SU-DHL-6 (cell line): Measurements from ENCODE around the gene SOBP.

Experiments
- EZH2phosphoT487 ChIP-seq: fragments of 200-600 bp; sonication (generic), shearing (Covaris generic); conservative IDR thresholded peaks from 2 replicates; pipeline ENCODE4 v1.6.1; 2018; ENCODE audit warnings: mild to moderate bottlenecking, antibody characterized with exemption, low read length, moderate library complexity, mixed read lengths
- TF ChIP-seq, protein P1 (sequence below): fragments of 200-600 bp; sonication (generic); IDR thresholded peaks from one replicate; pipeline ENCODE4 v1.5.1; 2017; ENCODE audit warnings: antibody characterized with exemption, mild to moderate bottlenecking, low read length, moderate library complexity; ENCODE audit not compliant: insufficient read depth, poor library complexity, severe bottlenecking

DNA sequence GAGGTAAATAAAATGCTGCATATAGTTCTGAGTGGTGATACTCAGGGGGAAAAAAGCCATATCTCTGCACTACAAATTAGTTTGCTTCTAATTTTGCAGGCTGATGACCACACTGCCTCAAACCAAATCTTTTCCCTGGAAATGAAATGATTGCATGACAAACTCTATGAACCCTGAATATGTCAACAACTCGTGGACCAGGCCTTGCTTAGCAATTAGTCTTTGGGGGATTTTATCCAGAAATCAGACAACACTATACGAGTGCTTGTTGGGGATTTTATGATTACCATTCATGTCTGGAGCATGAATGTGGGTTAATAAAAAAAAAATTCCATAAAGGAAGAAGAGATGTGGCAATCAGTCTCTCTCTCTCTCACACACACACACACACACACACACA lies 42.0 kb downstream of the SOBP start:
- TF ChIP-seq EZH2phosphoT487: no peak
- TF ChIP-seq, protein P1, sequence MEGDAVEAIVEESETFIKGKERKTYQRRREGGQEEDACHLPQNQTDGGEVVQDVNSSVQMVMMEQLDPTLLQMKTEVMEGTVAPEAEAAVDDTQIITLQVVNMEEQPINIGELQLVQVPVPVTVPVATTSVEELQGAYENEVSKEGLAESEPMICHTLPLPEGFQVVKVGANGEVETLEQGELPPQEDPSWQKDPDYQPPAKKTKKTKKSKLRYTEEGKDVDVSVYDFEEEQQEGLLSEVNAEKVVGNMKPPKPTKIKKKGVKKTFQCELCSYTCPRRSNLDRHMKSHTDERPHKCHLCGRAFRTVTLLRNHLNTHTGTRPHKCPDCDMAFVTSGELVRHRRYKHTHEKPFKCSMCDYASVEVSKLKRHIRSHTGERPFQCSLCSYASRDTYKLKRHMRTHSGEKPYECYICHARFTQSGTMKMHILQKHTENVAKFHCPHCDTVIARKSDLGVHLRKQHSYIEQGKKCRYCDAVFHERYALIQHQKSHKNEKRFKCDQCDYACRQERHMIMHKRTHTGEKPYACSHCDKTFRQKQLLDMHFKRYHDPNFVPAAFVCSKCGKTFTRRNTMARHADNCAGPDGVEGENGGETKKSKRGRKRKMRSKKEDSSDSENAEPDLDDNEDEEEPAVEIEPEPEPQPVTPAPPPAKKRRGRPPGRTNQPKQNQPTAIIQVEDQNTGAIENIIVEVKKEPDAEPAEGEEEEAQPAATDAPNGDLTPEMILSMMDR: no peak
